Endothelial cell (in vitro differentiated cells): Measurements from ENCODE around the gene ATP6V1F. TPM values are rescaled to one million over a fixed set of nuclear protein-coding genes. Genes with fewer than 3 reads are reported as not detected.
A peak's percentile ranks its signal among the peaks of the same experiment; 100 is the strongest.

ENCODE experiments used
- DNase-seq: peaks from one replicate; pipeline ENCODE4 v3.0.0; 2021; ENCODE audit warnings: low spot score
- H3K27ac Mint-ChIP-seq: one replicate; pipeline ENCODE4 v1.8.0; 2021; ENCODE audit warnings: mixed read lengths, inconsistent platforms; ENCODE audit not compliant: unreplicated experiment
- H3K27me3 Mint-ChIP-seq: one replicate; pipeline ENCODE4 v1.8.0; 2021; ENCODE audit warnings: mild to moderate bottlenecking, moderate library complexity, mixed read lengths, inconsistent platforms; ENCODE audit not compliant: unreplicated experiment
- H3K36me3 Mint-ChIP-seq: one replicate; pipeline ENCODE4 v1.8.0; 2021; ENCODE audit warnings: mild to moderate bottlenecking, low read depth, mixed read lengths, inconsistent platforms; ENCODE audit not compliant: unreplicated experiment
- H3K4me1 Mint-ChIP-seq: one replicate; pipeline ENCODE4 v1.8.0; 2021; ENCODE audit warnings: mild to moderate bottlenecking, mixed read lengths, inconsistent platforms; ENCODE audit not compliant: unreplicated experiment
- H3K4me3 Mint-ChIP-seq: one replicate; pipeline ENCODE4 v1.8.0; 2021; ENCODE audit warnings: mild to moderate bottlenecking, mixed read lengths, inconsistent platforms; ENCODE audit not compliant: unreplicated experiment
- H3K9me3 Mint-ChIP-seq: one replicate; pipeline ENCODE4 v1.8.0; 2021; ENCODE audit warnings: mixed read lengths, inconsistent platforms; ENCODE audit not compliant: unreplicated experiment
- total RNA-seq: library from RNA; stranded (reverse); fragmentation: NEBNext Ultra II Directional; extraction: Animal tissue kit (Norgen Biotek cat#: 25700); gene quantifications from one replicate; pipeline ENCODE4 v1.2.1, GENCODE V29; 2021; ENCODE audit not compliant: unreplicated experiment
- TF ChIP-seq, protein P1 (sequence below): fragments of 200-600 bp; sonication (generic); IDR thresholded peaks from one replicate; pipeline ENCODE4 v1.5.0; 2021; ENCODE audit warnings: antibody characterized with exemption; ENCODE audit not compliant: unreplicated experiment

The ATP6V1F gene
- total RNA-seq, 1 donor from 2014 or later = 132 TPM

DNA sequence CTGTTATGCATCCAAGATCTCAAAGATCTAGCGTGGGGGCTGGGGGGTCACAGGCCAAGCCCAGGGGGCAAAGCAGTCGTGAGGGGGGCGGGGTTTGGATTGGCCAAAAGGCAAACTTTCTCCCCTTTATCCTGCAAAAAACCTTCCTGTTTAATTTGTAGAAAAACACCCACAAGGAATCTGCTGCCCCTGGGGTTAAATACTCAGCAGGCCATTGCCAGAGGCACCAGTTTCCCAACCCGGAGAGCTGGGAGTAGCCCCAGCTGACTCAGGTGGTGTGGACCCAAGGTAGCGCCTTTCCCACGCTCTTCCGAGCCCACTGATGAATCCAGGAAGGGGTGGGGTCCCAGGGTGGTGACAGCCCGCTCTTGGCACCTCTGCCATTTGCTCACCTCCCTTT is 26.5 kb downstream of the ATP6V1F start:
- Mint-ChIP-seq H3K4me1 (no peaks in the 10 kb centered on the region), H3K27ac (no peak overlapping the region), H3K27me3 (peaks cover 3% of the 10 kb centered on the region), H3K4me3 (no peak overlapping the region), H3K36me3 (peaks cover 4% of the 10 kb centered on the region), H3K9me3 (no peaks in the 10 kb centered on the region)
- DNase-seq = no peak
- TF ChIP-seq, protein P1, sequence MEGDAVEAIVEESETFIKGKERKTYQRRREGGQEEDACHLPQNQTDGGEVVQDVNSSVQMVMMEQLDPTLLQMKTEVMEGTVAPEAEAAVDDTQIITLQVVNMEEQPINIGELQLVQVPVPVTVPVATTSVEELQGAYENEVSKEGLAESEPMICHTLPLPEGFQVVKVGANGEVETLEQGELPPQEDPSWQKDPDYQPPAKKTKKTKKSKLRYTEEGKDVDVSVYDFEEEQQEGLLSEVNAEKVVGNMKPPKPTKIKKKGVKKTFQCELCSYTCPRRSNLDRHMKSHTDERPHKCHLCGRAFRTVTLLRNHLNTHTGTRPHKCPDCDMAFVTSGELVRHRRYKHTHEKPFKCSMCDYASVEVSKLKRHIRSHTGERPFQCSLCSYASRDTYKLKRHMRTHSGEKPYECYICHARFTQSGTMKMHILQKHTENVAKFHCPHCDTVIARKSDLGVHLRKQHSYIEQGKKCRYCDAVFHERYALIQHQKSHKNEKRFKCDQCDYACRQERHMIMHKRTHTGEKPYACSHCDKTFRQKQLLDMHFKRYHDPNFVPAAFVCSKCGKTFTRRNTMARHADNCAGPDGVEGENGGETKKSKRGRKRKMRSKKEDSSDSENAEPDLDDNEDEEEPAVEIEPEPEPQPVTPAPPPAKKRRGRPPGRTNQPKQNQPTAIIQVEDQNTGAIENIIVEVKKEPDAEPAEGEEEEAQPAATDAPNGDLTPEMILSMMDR = no peak

DNA sequence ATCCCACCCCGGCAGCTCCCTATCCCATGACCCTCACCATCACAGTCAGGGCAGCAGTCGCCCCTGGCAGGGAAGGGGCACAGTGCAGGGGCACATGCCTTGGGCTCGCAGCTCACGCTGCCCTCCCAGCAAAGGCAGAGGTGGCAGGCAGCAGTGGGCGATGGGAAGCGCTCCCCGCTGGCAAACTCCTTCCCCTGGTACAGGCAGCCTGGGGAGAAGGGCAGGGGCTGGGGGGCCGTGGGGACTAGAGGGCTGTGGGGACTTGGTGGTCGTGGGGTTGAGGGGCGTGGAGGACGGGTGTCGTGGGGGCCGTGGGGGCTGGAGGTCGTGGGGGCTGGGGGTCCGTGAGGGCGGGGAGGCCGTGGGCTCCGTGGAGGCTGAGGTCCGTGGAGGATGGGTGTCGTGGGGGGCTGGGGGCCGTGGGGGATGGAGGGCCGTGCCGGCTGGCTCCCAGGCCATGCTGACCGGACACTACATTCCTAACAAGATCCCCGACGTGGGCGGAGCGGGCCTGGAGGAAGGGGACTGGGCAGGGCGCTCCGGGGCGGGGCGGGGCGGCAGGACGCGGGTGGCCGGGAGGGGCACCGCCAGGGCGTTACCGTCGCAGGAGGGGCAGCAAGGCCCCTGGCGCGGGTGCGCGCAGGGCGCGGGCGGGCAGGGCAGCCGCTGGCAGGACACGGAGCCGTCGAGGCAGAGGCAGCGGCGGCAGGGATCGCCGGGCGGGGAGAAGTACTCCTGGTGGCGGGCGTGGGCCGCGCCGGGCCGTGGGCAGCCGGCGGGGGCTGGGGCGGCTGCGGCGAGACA is 27.9 kb downstream of the ATP6V1F start:
- TF ChIP-seq, protein P1 = no peak
- no peaks in the 10 kb centered on the region for H3K9me3 Mint-ChIP-seq
- H3K4me1 Mint-ChIP-seq = no peaks in the 10 kb centered on the region
- H3K27ac Mint-ChIP-seq = no peak overlapping the region
- peaks cover 3% of the 10 kb centered on the region for H3K27me3 Mint-ChIP-seq
- peaks cover 4% of the 10 kb centered on the region for H3K36me3 Mint-ChIP-seq
- no peak overlapping the region for H3K4me3 Mint-ChIP-seq
- DNase-seq = peak; percentile 43

DNA sequence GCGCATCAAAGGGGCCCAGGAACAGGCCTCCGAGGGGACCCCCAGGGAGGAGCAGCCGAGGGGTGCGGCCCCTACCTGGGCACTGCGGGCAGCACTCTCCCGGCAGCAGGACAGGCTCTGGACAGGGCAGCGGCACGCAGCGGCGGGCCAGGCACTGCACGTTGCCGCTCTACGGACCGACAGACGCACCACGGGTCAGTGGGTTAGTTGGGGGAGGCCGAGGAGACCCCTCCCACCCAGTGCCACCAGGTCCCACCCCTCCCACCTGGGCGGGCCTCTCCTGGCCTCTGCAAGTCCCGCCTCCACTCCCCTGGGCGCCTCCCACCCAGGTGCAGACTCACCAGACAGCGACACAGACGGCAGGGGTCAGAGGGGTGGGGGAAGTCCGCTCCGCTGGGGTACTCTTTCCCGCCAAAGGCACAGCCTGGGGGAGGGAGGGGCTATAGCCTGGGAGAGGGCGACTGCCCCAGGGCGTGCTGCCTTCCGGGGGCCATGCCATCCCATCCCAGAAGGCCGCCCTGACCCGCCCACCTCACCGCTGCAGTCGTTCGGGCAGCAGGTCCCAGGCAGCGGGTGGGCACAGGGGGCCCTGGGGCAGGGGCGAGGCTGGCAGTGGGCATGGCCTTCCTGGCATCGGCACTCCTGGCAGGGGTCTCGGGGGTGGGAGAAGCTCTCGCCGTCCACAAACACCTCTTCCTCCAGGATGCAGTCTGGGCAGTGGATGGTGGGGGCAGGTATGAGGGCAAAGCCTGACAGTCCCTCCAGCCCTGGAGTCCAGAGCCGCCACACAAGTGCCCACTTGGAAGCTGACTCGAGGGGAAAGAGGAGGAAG is 28.7 kb downstream of the ATP6V1F start:
- peaks cover 4% of the 10 kb centered on the region for H3K36me3 Mint-ChIP-seq
- peak overlapping the region; percentile 25 for H3K4me3 Mint-ChIP-seq
- no peak for DNase-seq
- TF ChIP-seq, protein P1 = no peak
- no peak overlapping the region for H3K27ac Mint-ChIP-seq
- H3K9me3 Mint-ChIP-seq = no peaks in the 10 kb centered on the region
- no peaks in the 10 kb centered on the region for H3K4me1 Mint-ChIP-seq
- peaks cover 1% of the 10 kb centered on the region for H3K27me3 Mint-ChIP-seq

DNA sequence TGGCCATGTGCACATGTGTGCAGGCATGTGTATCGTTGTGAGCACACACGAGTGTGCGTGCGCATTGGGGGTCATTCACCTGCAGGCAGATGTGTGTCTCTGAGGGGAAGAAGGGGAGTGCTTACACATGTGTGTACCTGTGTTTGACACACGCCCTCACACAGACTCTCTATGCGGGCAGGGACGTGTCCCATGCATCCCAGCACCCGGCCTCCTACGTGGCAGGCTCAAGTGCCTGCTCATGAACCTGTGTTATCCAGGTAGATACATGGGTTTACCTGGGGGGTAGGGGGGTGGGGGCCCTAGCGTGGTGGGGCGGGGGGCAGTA is 29.2 kb downstream of the ATP6V1F start:
- Mint-ChIP-seq H3K27ac (no peak overlapping the region), H3K4me3 (peak overlapping the region; percentile 25), H3K27me3 (peaks cover 1% of the 10 kb centered on the region), H3K9me3 (no peaks in the 10 kb centered on the region), H3K36me3 (peaks cover 4% of the 10 kb centered on the region), H3K4me1 (no peaks in the 10 kb centered on the region)
- no peak for DNase-seq
- TF ChIP-seq, protein P1 = no peak
